HCT116 (cell line): ENCODE data around the gene SETD3. TPM values are rescaled to one million over a fixed set of nuclear protein-coding genes. Genes with fewer than 3 reads are reported as not detected.

Experiments used
- ATAC-seq: fragments of 200-7000 bp; cut with Tn5 transposase; 2 replicates; pipeline ENCODE4 v1.9.1; 2020; ENCODE audit warnings: mild to moderate bottlenecking, moderate library complexity
- BruUV-seq: library from RNA; stranded (reverse); fragments of 400-500 nt; replicated peaks from 2 replicates; lab custom pipeline; 2021; lab: Mats Ljungman, UMichigan
- CTCF ChIA-PET: fragments of 300-600 bp; sonication (Branson Sonifier 250); formaldehyde crosslinking; loops from one replicate; lab custom pipeline; 2021; ENCODE audit warnings: antibody characterized with exemption; lab: Charles Lee
- POLR2A ChIA-PET: fragments of 300-600, 350-600 bp; sonication (Branson Sonifier 250); formaldehyde crosslinking; loops from one replicate; lab custom pipeline; 2021; ENCODE audit warnings: antibody characterized with exemption; lab: Charles Lee
- RAD21 ChIA-PET, 2 experiments: fragments of 300-600 bp; sonication (Branson Sonifier 250); formaldehyde crosslinking; loops; one replicate each; lab custom pipeline; 2023; ENCODE audit warnings: low total read pairs in 2 of 2; ENCODE audit not compliant: uncharacterized antibody in 2 of 2, unreplicated experiment in 2 of 2, low non-redundant PET in 1 of 2; lab: Charles Lee
- DNase-seq: peaks from one replicate; pipeline ENCODE4 v3.0.0-alpha.2; 2010; ENCODE audit warnings: low read depth, low spot score
- H2AFZ ChIP-seq: fragments of 200-600 bp; shearing (Covaris generic), sonication (generic); 2 replicates; pipeline ENCODE4 v1.6.1; 2017; ENCODE audit warnings: low read depth, mixed run types, mixed read lengths, antibody characterized with exemption, low read length; ENCODE audit not compliant: poor library complexity, severe bottlenecking
- H3K27ac ChIP-seq: 2 replicates; pipeline ENCODE4 v1.5.1; 2012; ENCODE audit warnings: low read depth, low read length
- H3K27me3 ChIP-seq: fragments of 200-600 bp; sonication (generic); 2 replicates; pipeline ENCODE4 v1.6.1; 2016; ENCODE audit warnings: mixed run types, low read length, mixed read lengths; ENCODE audit not compliant: insufficient read depth
- H3K36me3 ChIP-seq, 2 experiments: fragments of 200-500 bp in 1 of 2; fragments of 200-600 bp in 1 of 2; sonication (Bioruptor generic) in 1 of 2; sonication (generic) in 1 of 2; 2 replicates each; pipeline versions ENCODE4 v1.5.1 to v1.6.1; 2014 to 2016; ENCODE audit warnings: low read length in 2 of 2, inconsistent platforms in 1 of 2, mixed read lengths in 1 of 2, mixed run types in 1 of 2; ENCODE audit not compliant: insufficient read depth in 2 of 2, control insufficient read depth in 1 of 2
- H3K4me1 ChIP-seq, 2 experiments: fragments of 200-600 bp in 1 of 2; sonication (generic) in 1 of 2; 2 replicates each; pipeline versions ENCODE4 v1.5.1 to v1.6.1; 2012 to 2017; ENCODE audit warnings: low read length in 2 of 2, inconsistent platforms in 1 of 2, mild to moderate bottlenecking in 1 of 2, mixed read lengths in 1 of 2, mixed run types in 1 of 2, moderate library complexity in 1 of 2; ENCODE audit not compliant: insufficient read depth in 2 of 2, control insufficient read depth in 1 of 2
- H3K4me2 ChIP-seq: fragments of 200-600 bp; sonication (generic); 2 replicates; pipeline ENCODE4 v1.6.1; 2017; ENCODE audit warnings: mixed run types, low read length, mixed read lengths
- H3K4me3 ChIP-seq, 2 experiments: fragments of 200-600 bp in 1 of 2; sonication (generic) in 1 of 2; replicated peaks in 1 of 2; 2 replicates each; pipeline ENCODE4 v1.5.1; 2011 to 2016; ENCODE audit warnings: low read length in 2 of 2, control low read depth in 1 of 2, low read depth in 1 of 2, mild to moderate bottlenecking in 1 of 2, mixed read lengths in 1 of 2, mixed run types in 1 of 2
- H3K79me2 ChIP-seq: fragments of 200-600 bp; sonication (generic); 2 replicates; pipeline ENCODE4 v1.6.1; 2017; ENCODE audit warnings: mild to moderate bottlenecking, mixed run types, low read length, moderate library complexity, mixed read lengths; ENCODE audit not compliant: insufficient read depth
- H3K9ac ChIP-seq: fragments of 200-600 bp; sonication (generic); 2 replicates; pipeline ENCODE4 v1.6.1; 2016; ENCODE audit warnings: low read length, mixed read lengths
- H3K9me2 ChIP-seq: fragments of 200-600 bp; sonication (generic), shearing (Covaris generic); 2 replicates; pipeline ENCODE4 v1.6.1; 2017; ENCODE audit warnings: mixed run types, mild to moderate bottlenecking, moderate library complexity; ENCODE audit not compliant: insufficient read depth
- H3K9me3 ChIP-seq, 2 experiments: fragments of 200-500 bp in 1 of 2; fragments of 200-600 bp in 1 of 2; sonication (Bioruptor generic) in 1 of 2; sonication (generic) in 1 of 2; 2 replicates each; pipeline ENCODE4 v1.6.1; 2014 to 2017; ENCODE audit warnings: low read length in 2 of 2, mixed read lengths in 2 of 2, inconsistent platforms in 1 of 2, low read depth in 1 of 2, mild to moderate bottlenecking in 1 of 2, mixed run types in 1 of 2, moderate library complexity in 1 of 2; ENCODE audit not compliant: control insufficient read depth in 1 of 2, insufficient read depth in 1 of 2
- H4K20me1 ChIP-seq: fragments of 200-600 bp; sonication (generic), shearing (Covaris generic); 2 replicates; pipeline ENCODE4 v1.6.1; 2017; ENCODE audit warnings: mixed run types, mild to moderate bottlenecking, moderate library complexity; ENCODE audit not compliant: insufficient read depth
- CBX3 ChIP-seq: IDR thresholded peaks from 2 replicates; pipeline ENCODE4 v1.6.1; 2012; ENCODE audit warnings: low read depth
- EZH2phosphoT487 ChIP-seq: fragments of 200-600 bp; IDR thresholded peaks from 2 replicates; pipeline ENCODE4 v1.6.1; 2018; ENCODE audit warnings: antibody characterized with exemption, borderline replicate concordance
- FOSL1 ChIP-seq: IDR thresholded peaks from 2 replicates; pipeline ENCODE4 v1.6.1; 2012; ENCODE audit warnings: low read depth
- JUND ChIP-seq: IDR thresholded peaks from 2 replicates; pipeline ENCODE4 v1.6.1; 2012
- POLR2AphosphoS5 ChIP-seq: IDR thresholded peaks from 2 replicates; pipeline ENCODE4 v1.6.1; 2011; ENCODE audit warnings: mild to moderate bottlenecking, low read depth, low read length, moderate library complexity
- RAD21 ChIP-seq: IDR thresholded peaks from 2 replicates; pipeline ENCODE4 v1.6.1; 2012; ENCODE audit warnings: low read depth, mild to moderate bottlenecking
- SIN3A ChIP-seq: IDR thresholded peaks from 2 replicates; pipeline ENCODE4 v1.6.1; 2012; ENCODE audit warnings: low read depth
- SP1 ChIP-seq: IDR thresholded peaks from 2 replicates; pipeline ENCODE4 v1.6.1; 2012; ENCODE audit warnings: low read depth
- YY1 ChIP-seq: IDR thresholded peaks from 2 replicates; pipeline ENCODE4 v1.6.1; 2011; ENCODE audit warnings: low read length, low read depth, moderate library complexity, mild to moderate bottlenecking; ENCODE audit not compliant: insufficient replicate concordance; ENCODE audit errors: extremely low read depth
- ZFX ChIP-seq: fragments of 450-650 bp; IDR thresholded peaks from 2 replicates; pipeline ENCODE4 v1.6.1; 2017
- ZNF274 ChIP-seq: fragments of 200-500 bp; sonication (Bioruptor generic); IDR thresholded peaks from 2 replicates; pipeline ENCODE4 v1.6.1; 2014; ENCODE audit warnings: mild to moderate bottlenecking, low read depth, low read length, inconsistent platforms
- intact Hi-C: fragments of 100-400 bp; cut with micrococcal nuclease; formaldehyde crosslinking; loops from 2 replicates; pipeline ENCODE4 v1.10.0; 2022
- total RNA-seq: library from RNA; stranded (reverse); gene quantifications from one replicate; pipeline ENCODE4 v1.2.1, GENCODE V29; 2021; ENCODE audit not compliant: unreplicated experiment
- TF ChIP-seq, protein P1 (sequence below): IDR thresholded peaks from 2 replicates; pipeline ENCODE4 v1.6.1; 2011; ENCODE audit warnings: mild to moderate bottlenecking, low read length, moderate library complexity; ENCODE audit not compliant: insufficient replicate concordance; ENCODE audit errors: extremely low read depth
- TF ChIP-seq, protein P2 (sequence below): IDR thresholded peaks from 2 replicates; pipeline ENCODE4 v1.6.1; 2012

SETD3 gene
- total RNA-seq, 1 experiment from 2014 or later = 46.6 TPM

DNA sequence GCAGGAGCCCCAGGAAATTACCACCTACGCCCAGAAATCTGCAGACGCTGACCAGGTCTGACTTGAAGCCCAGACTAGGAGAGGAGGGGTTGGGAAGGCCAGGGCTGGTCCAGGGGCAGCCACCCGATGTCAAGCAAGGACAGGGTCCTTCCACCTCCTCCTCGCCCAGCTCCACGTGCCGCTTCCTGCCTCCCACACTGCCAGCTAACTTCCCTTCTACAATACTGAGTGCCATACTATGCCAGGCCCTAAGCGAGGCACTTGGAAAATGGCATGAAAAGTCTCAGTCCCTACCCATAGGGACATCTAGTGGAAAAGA is 71.7 kb downstream of the SETD3 start:
- BruUV-seq = no TSS peak
- H3K4me1 ChIP-seq = 0 out of 4 replicates have a peak, but pooled peaks cover 0 to 4% of the 10 kb centered on the region in 2 experiments
- peaks cover 2 to 5% of the 10 kb centered on the region in 2 experiments; a peak in 1 of 4 replicates for H3K36me3 ChIP-seq
- intact Hi-C loops = no loop called here
- ChIA-PET CTCF (interaction anchor here (1.7 kb wide), 1 partner anchor 16 kb away, joined by 5 read pairs; no protein-coding TSS in a partner anchor), POLR2A (no interaction called here), RAD21 (no interaction called here)
- no peak overlapping the region for H2AFZ ChIP-seq
- no peaks in the 10 kb centered on the region for H3K9me3 ChIP-seq
- no peak for DNase-seq
- no peaks in the 10 kb centered on the region for H3K27me3 ChIP-seq
- H3K9ac ChIP-seq = no peak overlapping the region
- no peak overlapping the region for H3K4me2 ChIP-seq
- H3K4me3 ChIP-seq = no peak overlapping the region
- H3K9me2 ChIP-seq = no peaks in the 10 kb centered on the region
- no peak overlapping the region for H3K27ac ChIP-seq
- TF ChIP-seq, protein P1, sequence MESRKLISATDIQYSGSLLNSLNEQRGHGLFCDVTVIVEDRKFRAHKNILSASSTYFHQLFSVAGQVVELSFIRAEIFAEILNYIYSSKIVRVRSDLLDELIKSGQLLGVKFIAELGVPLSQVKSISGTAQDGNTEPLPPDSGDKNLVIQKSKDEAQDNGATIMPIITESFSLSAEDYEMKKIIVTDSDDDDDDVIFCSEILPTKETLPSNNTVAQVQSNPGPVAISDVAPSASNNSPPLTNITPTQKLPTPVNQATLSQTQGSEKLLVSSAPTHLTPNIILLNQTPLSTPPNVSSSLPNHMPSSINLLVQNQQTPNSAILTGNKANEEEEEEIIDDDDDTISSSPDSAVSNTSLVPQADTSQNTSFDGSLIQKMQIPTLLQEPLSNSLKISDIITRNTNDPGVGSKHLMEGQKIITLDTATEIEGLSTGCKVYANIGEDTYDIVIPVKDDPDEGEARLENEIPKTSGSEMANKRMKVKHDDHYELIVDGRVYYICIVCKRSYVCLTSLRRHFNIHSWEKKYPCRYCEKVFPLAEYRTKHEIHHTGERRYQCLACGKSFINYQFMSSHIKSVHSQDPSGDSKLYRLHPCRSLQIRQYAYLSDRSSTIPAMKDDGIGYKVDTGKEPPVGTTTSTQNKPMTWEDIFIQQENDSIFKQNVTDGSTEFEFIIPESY = no peak
- no peak for TF ChIP-seq POLR2AphosphoS5
- no peak for TF ChIP-seq SIN3A
- TF ChIP-seq FOSL1 = no peak
- TF ChIP-seq SP1 = no peak
- no peak for TF ChIP-seq ZNF274
- no peak for TF ChIP-seq EZH2phosphoT487
- TF ChIP-seq, protein P2, sequence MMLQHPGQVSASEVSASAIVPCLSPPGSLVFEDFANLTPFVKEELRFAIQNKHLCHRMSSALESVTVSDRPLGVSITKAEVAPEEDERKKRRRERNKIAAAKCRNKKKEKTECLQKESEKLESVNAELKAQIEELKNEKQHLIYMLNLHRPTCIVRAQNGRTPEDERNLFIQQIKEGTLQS = no peak
- TF ChIP-seq JUND = no peak
- TF ChIP-seq CBX3 = no peak
- TF ChIP-seq RAD21 = no peak
- TF ChIP-seq ZFX = no peak
- no peak for TF ChIP-seq YY1
- ATAC-seq = no peak
- H4K20me1 ChIP-seq = no peaks in the 10 kb centered on the region
- H3K79me2 ChIP-seq = no peaks in the 10 kb centered on the region
